A549 (cell line): Measurements from ENCODE around the gene LRRC74A. TPM values are rescaled to one million over a fixed set of nuclear protein-coding genes. Genes with fewer than 3 reads are reported as not detected.

ENCODE experiments used
- ATAC-seq, 2 experiments: fragments of 200-7000 bp in 1 of 2; fragments of >200 bp in 1 of 2; cut with Nextera tagmentation in 1 of 2; cut with Tn5 transposase in 1 of 2; 3 replicates each; pipeline versions ENCODE4 v1.8.0 to v1.9.1; 2018 to 2020; ENCODE audit warnings: mild to moderate bottlenecking in 1 of 2, moderate library complexity in 1 of 2
- CTCF ChIA-PET: fragments of 300-600 bp; sonication (Branson Sonifier 250); formaldehyde crosslinking; extraction: SDS; loops from one replicate; lab custom pipeline; 2021; ENCODE audit warnings: antibody characterized with exemption, inconsistent platforms; lab: Yijun Ruan, JAX
- POLR2A ChIA-PET: fragments of 350-600 bp; formaldehyde crosslinking; extraction: SDS; loops from one replicate; lab custom pipeline; 2021; ENCODE audit warnings: antibody characterized with exemption, inconsistent platforms; lab: Yijun Ruan, JAX
- DNase-seq, 2 experiments: peaks; one replicate each; pipeline versions ENCODE4 v3.0.0 to v3.0.0-alpha.2; 2011 to 2016; ENCODE audit warnings: low read depth in 1 of 2, low spot score in 1 of 2
- FAIRE-seq: peaks from 2 replicates; lab custom pipeline; 2011; peaks lifted over from hg19 to GRCh38; lab: Jason Lieb, UNC
- H3K27ac ChIP-seq, 2 experiments: fragments of >200 bp; sonication (Bioruptor Twin); formaldehyde crosslinking; 3 replicates each; pipeline ENCODE4 v1.5.1; 2016 to 2017
- H3K4me1 ChIP-seq: fragments of >200 bp; sonication (Bioruptor Twin); formaldehyde crosslinking; 3 replicates; pipeline ENCODE4 v1.6.1; 2016
- H3K4me2 ChIP-seq: fragments of >200 bp; sonication (Bioruptor Twin); formaldehyde crosslinking; 3 replicates; pipeline ENCODE4 v1.6.1; 2016
- H3K4me3 ChIP-seq: fragments of >200 bp; sonication (Bioruptor Twin); formaldehyde crosslinking; 3 replicates; pipeline ENCODE4 v1.5.1; 2016
- H3K9me3 ChIP-seq: fragments of >200 bp; sonication (Bioruptor Twin); formaldehyde crosslinking; 3 replicates; pipeline ENCODE4 v1.6.1; 2016
- ATOH8 ChIP-seq: fragments of 250-450 bp; sonication (Bioruptor Pico); IDR thresholded peaks from 2 replicates; pipeline ENCODE4 v1.5.0; 2020; ENCODE audit warnings: low read depth, mild to moderate bottlenecking, moderate library complexity
- BCL3 ChIP-seq: fragments of >200 bp; sonication (Bioruptor Twin); formaldehyde crosslinking; IDR thresholded peaks from 3 replicates; pipeline ENCODE4 v1.6.1; 2016
- CBX8 ChIP-seq: fragments of 200-600 bp; sonication (generic); IDR thresholded peaks from 2 replicates; pipeline ENCODE4 v1.6.1; 2016
- CEBPB ChIP-seq, 2 experiments: fragments of >200 bp in 1 of 2; sonication (Bioruptor Twin) in 1 of 2; formaldehyde crosslinking in 1 of 2; IDR thresholded peaks; 2 replicates each; pipeline ENCODE4 v1.6.1; 2012 to 2016
- CHD4 ChIP-seq: fragments of 200-600 bp; sonication (generic); IDR thresholded peaks from 2 replicates; pipeline ENCODE4 v1.6.1; 2016; ENCODE audit warnings: antibody characterized with exemption, mild to moderate bottlenecking, borderline replicate concordance
- CTCF ChIP-seq: fragments of >200 bp; sonication (Bioruptor Twin); formaldehyde crosslinking; IDR thresholded peaks from 3 replicates; pipeline ENCODE4 v1.5.1; 2016
- EHF ChIP-seq: fragments of 250-450 bp; sonication (Bioruptor Pico); IDR thresholded peaks from 2 replicates; pipeline ENCODE4 v1.5.0; 2020; ENCODE audit warnings: mild to moderate bottlenecking
- EP300 ChIP-seq, 2 experiments: fragments of >200 bp; sonication (Bioruptor Twin); formaldehyde crosslinking; IDR thresholded peaks; 2 replicates in 1 of 2; 3 replicates in 1 of 2; pipeline ENCODE4 v1.6.1; 2016 to 2017
- FOSB ChIP-seq: fragments of 250-450 bp; sonication (Bioruptor Pico); IDR thresholded peaks from 2 replicates; pipeline ENCODE4 v1.5.0; 2020; ENCODE audit warnings: mild to moderate bottlenecking, moderate library complexity
- GATA3 ChIP-seq: IDR thresholded peaks from 2 replicates; pipeline ENCODE4 v1.6.1; 2012; ENCODE audit warnings: borderline replicate concordance
- HMGXB4 ChIP-seq: fragments of 250-450 bp; sonication (Bioruptor Pico); IDR thresholded peaks from 2 replicates; pipeline ENCODE4 v1.5.0; 2021; ENCODE audit warnings: mild to moderate bottlenecking, moderate library complexity, borderline replicate concordance
- HOXB5 ChIP-seq: fragments of 250-450 bp; sonication (Bioruptor Pico); IDR thresholded peaks from 2 replicates; pipeline ENCODE4 v1.5.0; 2020; ENCODE audit warnings: mild to moderate bottlenecking, moderate library complexity
- JUN ChIP-seq, 2 experiments: fragments of >200 bp; sonication (Bioruptor Twin); formaldehyde crosslinking; IDR thresholded peaks; 2 replicates in 1 of 2; 3 replicates in 1 of 2; pipeline ENCODE4 v1.6.1; 2016 to 2017
- JUNB ChIP-seq: fragments of >200 bp; sonication (Bioruptor Twin); formaldehyde crosslinking; IDR thresholded peaks from 2 replicates; pipeline ENCODE4 v1.6.1; 2016
- MAFK ChIP-seq: fragments of 450-650 bp; IDR thresholded peaks from 2 replicates; pipeline ENCODE4 v1.6.1; 2014; ENCODE audit not compliant: partially characterized antibody
- MAX ChIP-seq: IDR thresholded peaks from 2 replicates; pipeline ENCODE4 v1.6.1; 2012
- MYC ChIP-seq: IDR thresholded peaks from 2 replicates; pipeline ENCODE4 v1.6.1; 2012; ENCODE audit warnings: mild to moderate bottlenecking, inconsistent platforms, low read length, improper control_type of control experiment, borderline replicate concordance
- NFE2L2 ChIP-seq: fragments of 150-350 bp; conservative IDR thresholded peaks from 2 replicates; pipeline ENCODE4 v1.6.1; 2014; ENCODE audit warnings: low read length
- PBX3 ChIP-seq: IDR thresholded peaks from 2 replicates; pipeline ENCODE4 v1.6.1; 2012
- PHF8 ChIP-seq: fragments of 200-600 bp; sonication (generic); IDR thresholded peaks from 2 replicates; pipeline ENCODE4 v1.6.1; 2016; ENCODE audit warnings: low read depth, mild to moderate bottlenecking, antibody characterized with exemption, moderate library complexity, borderline replicate concordance
- POLR2AphosphoS2 ChIP-seq: conservative IDR thresholded peaks from 2 replicates; pipeline ENCODE4 v1.6.1; 2012; ENCODE audit warnings: low read length, improper control_type of control experiment, inconsistent platforms
- RARB ChIP-seq: fragments of 250-450 bp; sonication (Bioruptor Pico); IDR thresholded peaks from 2 replicates; pipeline ENCODE4 v1.8.0; 2021; ENCODE audit warnings: mild to moderate bottlenecking, moderate library complexity
- RCOR1 ChIP-seq: fragments of 150-350 bp; IDR thresholded peaks from 2 replicates; pipeline ENCODE4 v1.6.1; 2014; ENCODE audit warnings: antibody characterized with exemption, low read length, low read depth
- RFX5 ChIP-seq: fragments of 450-650 bp; IDR thresholded peaks from 2 replicates; pipeline ENCODE4 v1.7.1; 2014; ENCODE audit warnings: antibody characterized with exemption, mild to moderate bottlenecking, moderate library complexity
- SMC3 ChIP-seq: fragments of >200 bp; sonication (Bioruptor Twin); formaldehyde crosslinking; IDR thresholded peaks from 3 replicates; pipeline ENCODE4 v1.6.1; 2018; ENCODE audit warnings: inconsistent platforms
- SREBF2 ChIP-seq: fragments of 450-650 bp; IDR thresholded peaks from 2 replicates; pipeline ENCODE4 v1.6.1; 2014; ENCODE audit warnings: mild to moderate bottlenecking, moderate library complexity
- TP53 ChIP-seq: fragments of 250-450 bp; sonication (Bioruptor Pico); IDR thresholded peaks from 2 replicates; pipeline ENCODE4 v1.5.0; 2021; ENCODE audit warnings: mild to moderate bottlenecking, moderate library complexity
- ZC3H11A ChIP-seq: fragments of 450-650 bp; IDR thresholded peaks from 2 replicates; pipeline ENCODE4 v1.6.1; 2014; ENCODE audit warnings: antibody characterized with exemption, mild to moderate bottlenecking
- WGBS: methylation state at CpG from one replicate; pipeline ENCODE4 v1.1.6; 2017; ENCODE audit errors: missing lambda C conversion rate; 5-methylcytosine and 5-hydroxymethylcytosine counted together
- polyA plus RNA-seq, 4 experiments: library from polyadenylated mRNA; depleted of rRNA in 3 of 4; stranded (reverse); fragments of >200 nt; fragmentation: RNase III in 1 of 4; extraction: RNeasy Plus Mini Kit Qiagen cat#74134 plus additional on column Dnase treatment in 1 of 4; gene quantifications; 2 replicates in 3 of 4; 3 replicates in 1 of 4; pipeline ENCODE4 v1.2.3, GENCODE V29; 2011 to 2017

Gene LRRC74A
- polyA plus RNA-seq, 2 of the 4 experiments (the other 2 are of a cell fraction) = not detected

- Histone ChIP-seq H3K9me3 (no peaks in the 10 kb centered on the region), H3K4me2 (peak overlapping the region; percentile 80), H3K27ac (peak overlapping the region; percentile 96 to 99), H3K4me3 (no peak overlapping the region), H3K4me1 (peaks cover 82% of the 10 kb centered on the region)
- POLR2A ChIA-PET = interaction anchor here (0.6 to 5.1 kb wide), 12 partner anchors 14 to 152 kb away, joined by 3 to 78 read pairs (median 14); partner anchors contain the start of gene IRF2BPL
- DNase-seq (no peak), ATAC-seq (peak; percentile 47 to 51), FAIRE-seq (no peak)
- CTCF ChIA-PET = interaction anchor here (0.9 to 23.9 kb wide), 16 partner anchors 15 to 177 kb away, joined by 3 to 716 read pairs (median 12); partner anchors contain the start of gene IRF2BPL
- TF ChIP-seq RARB (no peak), HMGXB4 (CRISPR knock-in tag) (no peak), TP53 (CRISPR knock-in tag) (0 out of 2 replicates have a peak, but pooled peaks have one; percentile 26)
- TF ChIP-seq, all 56 proteins: peak for 1
- 9% methylated on average over 7 of the region's 8 CpGs for WGBS
Observed at GRCh38 chr14:76918256-76918781, 92.1 kb downstream of the LRRC74A start.

- Histone ChIP-seq H3K4me3 (no peak overlapping the region), H3K27ac (peak overlapping the region; percentile 96 to 99), H3K9me3 (no peaks in the 10 kb centered on the region), H3K4me2 (peak overlapping the region; percentile 80), H3K4me1 (peaks cover 82% of the 10 kb centered on the region)
- FAIRE-seq (no peak), ATAC-seq (peak; percentile 80 to 85), DNase-seq (peak; percentile 95 to 96)
- WGBS = 1% methylated on average over 18 of the region's 20 CpGs
- POLR2A ChIA-PET = interaction anchor here (0.9 to 5.1 kb wide), 11 partner anchors 14 to 151 kb away, joined by 3 to 78 read pairs (median 21); partner anchors contain the start of gene IRF2BPL
- CTCF ChIA-PET = interaction anchor here (0.6 to 23.9 kb wide), 16 partner anchors 8 to 1822 kb away, joined by 3 to 716 read pairs (median 4); partner anchors contain the start of gene IRF2BPL
- peak; percentile 87 for TF ChIP-seq JUNB
- TF ChIP-seq RARB = no peak
- peak; percentile 77 for TF ChIP-seq ATOH8 (CRISPR knock-in tag)
- TF ChIP-seq FOSB = no peak
- TF ChIP-seq HOXB5 = peak; percentile 84
- TF ChIP-seq CEBPB (IDR thresholded peaks at IDR 0.05) = peak in 1 of 2 experiments; percentile 27; a peak in 2 of 4 replicates
- peak; percentile 78; the same call in 1 of the 2 replicates for TF ChIP-seq PBX3
- TF ChIP-seq CBX8 = no peak
- TF ChIP-seq CHD4 = no peak
- peak; percentile 96 for TF ChIP-seq MAFK
- TF ChIP-seq RFX5 = 0 out of 2 replicates have a peak, but pooled peaks have one; percentile 34
- peak; percentile 76; the same call in 1 of the 2 replicates for TF ChIP-seq EHF (CRISPR knock-in tag)
- TF ChIP-seq MYC = 0 out of 2 replicates have a peak, but pooled peaks have one; percentile 32
- peak; percentile 35 for TF ChIP-seq SMC3
- TF ChIP-seq SREBF2 = no peak
- TF ChIP-seq NFE2L2 = peak; percentile 31; the same call in 1 of the 2 replicates
- TF ChIP-seq BCL3 = peak; percentile 69; the same call in 2 of the 3 replicates
- TF ChIP-seq EP300 (IDR thresholded peaks at IDR 0.05) = peak; percentile 66 to 79; a peak in 3 of 5 replicates
- peak; percentile 95 for TF ChIP-seq MAX
- peak; percentile 87 for TF ChIP-seq GATA3
- no peak for TF ChIP-seq TP53 (CRISPR knock-in tag)
- TF ChIP-seq PHF8 = no peak
- TF ChIP-seq JUN (IDR thresholded peaks at IDR 0.05) = peak; percentile 81 to 89; a peak in 4 of 5 replicates
- TF ChIP-seq CTCF = no peak
- TF ChIP-seq ZC3H11A = no peak
- no peak for TF ChIP-seq RCOR1
- TF ChIP-seq POLR2AphosphoS2 = no peak
Observed at GRCh38 chr14:76918782-76919394, 92.7 kb downstream of the LRRC74A start.
